Measurements from ENCODE around the gene SLC35B2.

The SLC35B2 gene

GRCh38 chr6:44267252-44267651, 9.9 kb upstream of the SLC35B2 start:
- no peak for DNase-seq (ENCODE audit: low spot score)

GRCh38 chr6:44266347-44266746, 9.0 kb upstream of the SLC35B2 start:
- no peak for DNase-seq (ENCODE audit: low spot score)

DNA sequence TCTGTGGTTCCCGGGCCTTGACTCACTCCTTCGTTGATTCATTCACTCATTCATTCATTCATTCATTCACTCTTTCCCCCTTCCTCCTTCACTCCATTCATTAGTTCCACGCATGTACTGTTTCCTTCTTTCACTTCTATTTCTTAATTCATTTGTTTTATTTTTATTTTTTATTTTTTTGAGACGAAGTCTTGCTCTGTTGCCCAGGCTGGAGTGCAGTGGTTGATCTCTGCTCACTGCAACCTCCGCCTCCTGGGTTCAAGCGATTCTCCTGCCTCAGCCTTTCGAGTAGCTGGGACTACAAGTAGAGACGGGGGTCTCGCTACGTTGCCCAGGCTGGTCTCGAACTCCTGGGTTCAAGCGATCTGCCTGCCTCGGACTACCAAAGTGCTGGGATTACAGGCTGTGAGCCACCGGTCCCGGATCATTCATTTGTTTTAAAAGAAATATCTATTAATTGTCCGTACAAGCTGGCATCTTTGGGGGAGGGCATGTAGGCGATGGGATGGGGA, 8.4 kb upstream of the SLC35B2 start:
- DNase-seq (ENCODE audit: low spot score): no peak

DNA sequence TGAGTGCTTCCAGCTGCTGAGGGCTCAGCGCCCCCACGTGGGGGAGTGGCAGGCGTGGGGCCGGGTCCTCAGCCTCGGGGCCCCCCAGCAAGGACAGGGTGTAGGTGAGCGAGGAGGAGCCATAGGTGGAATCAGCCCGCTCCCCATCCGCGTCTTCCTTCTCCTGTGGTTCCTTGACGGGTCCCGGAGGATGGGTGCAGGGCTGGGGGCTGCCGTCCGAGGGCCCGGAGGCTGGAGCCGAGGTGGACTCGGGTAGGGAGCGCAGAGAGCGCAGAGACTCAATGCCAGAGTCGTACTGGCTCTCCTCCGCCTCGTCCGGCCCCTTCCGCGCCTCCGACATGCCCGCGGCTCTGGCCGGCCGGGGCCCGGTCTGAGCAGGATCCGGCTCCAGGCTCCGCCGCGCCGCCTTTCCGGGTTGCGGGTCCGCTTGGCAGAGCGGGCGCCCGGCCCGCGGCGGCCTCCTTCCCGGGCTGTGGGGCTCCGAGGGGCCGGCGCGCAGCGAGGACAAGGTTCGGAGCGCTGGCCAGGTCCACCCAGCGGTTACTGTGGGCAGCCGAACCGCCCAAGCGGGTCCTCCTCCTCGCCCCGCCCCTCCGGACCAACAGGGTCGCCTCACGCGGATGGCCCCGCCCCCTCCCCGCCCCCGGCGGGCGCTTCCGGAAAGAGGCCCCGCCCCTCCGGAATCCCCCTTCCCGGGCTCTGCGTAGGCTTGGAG, 7.8 kb upstream of the SLC35B2 start, which contains the start of gene NFKBIE:
Gene NFKBIE, minus strand, starts transcription at position 545 of the 715 bp plus-strand sequence. Its CDS starts 205 bp downstream, at position 340.
- peak; percentile 96 for DNase-seq (ENCODE audit: low spot score)

GRCh38 chr6:44264154-44265006, 7.1 kb upstream of the SLC35B2 start:
- no peak for DNase-seq (ENCODE audit: low spot score)

GRCh38 chr6:44263354-44264100, 6.2 kb upstream of the SLC35B2 start:
- no peak for DNase-seq (ENCODE audit: low spot score)

GRCh38 chr6:44262467-44263353, 5.4 kb upstream of the SLC35B2 start:
- DNase-seq (ENCODE audit: low spot score): no peak

DNA sequence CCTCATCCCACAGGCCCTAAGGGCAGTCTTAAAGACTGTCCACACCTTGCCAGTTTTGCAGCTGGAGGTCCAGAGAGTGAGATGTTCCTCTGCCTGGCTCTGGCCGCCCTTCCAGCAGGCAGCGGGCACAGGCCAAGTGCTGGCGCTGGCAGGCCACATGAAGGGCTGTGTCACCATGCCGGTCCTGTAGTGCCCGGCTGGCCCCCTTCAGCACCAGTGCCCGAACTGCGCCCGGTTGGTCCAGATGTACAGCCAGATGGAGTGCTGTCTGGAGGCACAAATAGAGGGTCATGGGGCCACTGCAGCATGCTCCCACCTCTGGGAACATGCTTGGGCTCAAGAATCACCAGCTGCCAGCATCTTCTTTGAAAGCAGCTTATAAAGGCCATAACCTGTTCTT, 4.3 kb upstream of the SLC35B2 start:
- no peak for DNase-seq (ENCODE audit: low spot score)

DNA sequence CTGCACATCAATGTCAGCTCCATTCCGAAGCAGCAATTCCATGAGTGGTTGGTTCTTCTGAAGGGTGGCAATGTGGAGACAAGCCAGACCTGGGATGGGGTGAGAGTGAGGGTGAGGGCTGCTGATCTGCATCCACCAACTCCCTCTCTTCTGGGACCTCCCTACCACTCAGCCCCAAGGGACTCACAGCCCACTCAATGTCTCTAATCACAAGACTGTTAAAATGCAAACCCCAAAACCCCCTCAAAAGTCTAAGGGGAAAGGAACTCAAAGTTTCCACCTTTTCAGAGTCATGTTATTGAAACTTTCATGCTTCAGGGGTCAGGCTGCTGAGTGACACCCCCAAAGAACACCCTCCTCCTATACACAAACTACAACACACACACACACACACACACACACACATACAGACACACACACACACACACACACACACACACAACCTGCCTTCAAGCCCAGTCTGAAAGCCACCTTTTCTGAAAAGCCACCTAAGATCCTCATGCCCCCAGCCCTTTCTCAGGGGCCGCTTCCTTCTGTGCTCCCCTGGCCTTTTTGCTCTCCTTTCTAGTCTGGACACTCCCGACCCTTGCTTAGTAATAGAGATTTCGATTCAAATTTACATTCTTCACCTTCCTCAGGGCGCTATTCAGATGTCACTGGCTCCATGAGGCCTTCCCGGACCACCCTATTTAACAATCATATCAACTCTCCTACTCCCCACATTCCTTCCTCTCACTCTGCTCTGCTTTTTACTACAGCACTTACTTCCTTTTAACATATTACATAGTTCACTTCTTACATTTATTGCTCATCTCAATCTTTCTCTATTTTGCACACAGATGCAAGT, 3.3 kb upstream of the SLC35B2 start:
- no peak for DNase-seq (ENCODE audit: low spot score)

DNA sequence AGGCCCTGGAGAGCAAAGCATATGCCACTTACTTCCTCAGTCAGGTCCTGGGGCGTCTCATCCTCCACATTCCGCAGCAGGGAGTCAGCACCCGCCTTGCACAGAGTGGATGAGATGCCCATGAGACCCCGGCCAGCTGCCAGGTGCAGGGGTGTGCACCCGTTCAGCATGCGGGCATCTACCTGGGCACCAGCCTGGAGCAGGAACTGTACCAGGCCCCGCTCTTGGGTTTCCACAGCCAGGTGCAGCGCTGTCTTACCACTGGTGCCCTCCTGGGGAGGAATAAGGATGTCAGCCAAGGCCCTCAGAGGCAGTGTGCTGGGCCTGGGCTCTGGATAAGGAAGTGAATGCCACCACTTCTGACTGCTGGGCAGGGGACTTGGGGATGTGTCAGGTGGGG, 2.7 kb upstream of the SLC35B2 start:
- no peak for DNase-seq (ENCODE audit: low spot score)

GRCh38 chr6:44258921-44259320, 1.6 kb upstream of the SLC35B2 start:
- DNase-seq (ENCODE audit: low spot score): no peak

DNA sequence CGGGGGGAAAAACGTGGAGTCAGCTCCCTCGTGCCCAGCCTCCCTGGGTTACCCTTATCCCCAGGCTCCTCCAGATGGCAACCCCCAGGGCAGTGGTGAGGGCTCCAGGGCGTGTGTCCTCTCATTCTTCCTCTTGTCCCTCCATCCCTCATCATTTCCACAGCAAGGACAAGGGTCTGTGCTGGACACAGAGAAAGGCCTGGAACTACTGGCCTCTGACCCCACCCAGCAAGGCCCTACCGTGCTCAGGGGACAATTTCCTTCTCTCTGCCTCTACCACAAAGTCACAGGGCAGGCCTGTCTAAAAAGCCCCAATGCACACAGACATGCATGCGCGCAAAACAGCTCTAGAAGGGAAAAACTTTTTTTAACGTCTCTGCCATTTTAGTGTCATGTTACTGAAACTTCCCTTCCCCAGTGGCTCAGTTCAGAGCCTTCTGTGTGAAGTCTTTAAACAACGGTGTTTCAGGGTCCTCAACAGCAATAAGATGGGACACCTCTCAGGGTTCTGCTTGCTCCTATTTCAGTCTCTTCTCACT, 1.1 kb upstream of the SLC35B2 start:
- DNase-seq (ENCODE audit: low spot score): no peak

DNA sequence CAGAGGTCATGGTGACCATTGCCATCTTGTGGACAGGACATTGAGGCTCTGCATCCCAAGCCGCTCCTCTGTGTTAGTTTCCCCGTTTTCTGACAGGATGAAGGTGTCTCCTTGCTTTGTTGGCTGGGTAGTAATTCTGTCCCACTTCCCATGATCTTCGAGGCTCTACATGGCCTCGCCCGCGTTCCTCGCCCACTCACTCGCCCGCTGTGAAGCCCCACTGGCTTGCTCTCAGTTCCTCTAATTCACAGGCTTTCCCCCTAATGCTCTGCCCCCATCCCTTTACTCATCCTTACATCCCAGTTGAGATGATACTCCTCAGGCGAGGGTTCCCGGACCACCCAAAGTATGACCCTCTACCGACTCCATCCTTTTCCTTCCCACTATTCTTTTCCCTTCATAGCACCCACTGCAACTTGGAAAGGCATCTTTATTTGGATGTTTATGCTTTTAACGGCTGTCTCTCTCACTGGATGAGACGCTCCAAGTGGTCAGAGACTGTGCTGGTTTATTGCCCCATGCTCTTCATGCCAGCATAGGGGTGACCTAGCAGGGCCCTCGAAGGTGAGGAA, 511 bp upstream of the SLC35B2 start:
- no peak for DNase-seq (ENCODE audit: low spot score)

DNA sequence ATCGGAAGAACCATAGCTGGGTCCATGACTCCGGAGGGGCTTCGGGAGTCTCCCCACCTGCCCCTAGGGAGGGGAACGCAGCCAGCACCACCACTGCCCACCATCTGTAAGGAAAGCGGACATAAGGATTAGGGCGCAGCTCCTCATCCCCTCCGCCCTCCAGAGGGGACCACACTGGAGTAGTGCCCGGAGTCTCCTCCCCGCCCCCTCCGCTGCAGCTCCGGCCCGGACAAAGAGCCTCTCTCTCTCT, 628 bp downstream of the SLC35B2 start:
- no peak for DNase-seq (ENCODE audit: low spot score)

GRCh38 chr6:44255871-44256774, 1.2 kb downstream of the SLC35B2 start:
- no peak for DNase-seq (ENCODE audit: low spot score)

GRCh38 chr6:44255105-44255808, 2.1 kb downstream of the SLC35B2 start:
- no peak for DNase-seq (ENCODE audit: low spot score)

- DNase-seq (ENCODE audit: low spot score): no peak
Measured at GRCh38 chr6:44254191-44255104, 2.9 kb downstream of the SLC35B2 start.
